IMR-90 (cell line): ENCODE measurements around the gene MACROD1.

Source experiments
- BHLHE40 ChIP-seq: fragments of 150-350 bp; IDR thresholded peaks from 2 replicates; pipeline ENCODE4 v1.6.1; 2016; ENCODE audit warnings: mild to moderate bottlenecking, low read depth, low read length
- CEBPB ChIP-seq: IDR thresholded peaks from 2 replicates; pipeline ENCODE4 v1.6.1; 2012; ENCODE audit warnings: low read depth, low read length, improper control_type of control experiment
- CTCF ChIP-seq: conservative IDR thresholded peaks from 2 replicates; pipeline ENCODE4 v1.5.1; 2012; ENCODE audit warnings: mild to moderate bottlenecking, low read depth, low read length, improper control_type of control experiment
- MXI1 ChIP-seq: IDR thresholded peaks from 2 replicates; pipeline ENCODE4 v1.6.1; 2012; ENCODE audit warnings: low read depth, mild to moderate bottlenecking, low read length, moderate library complexity, borderline replicate concordance
- POLR2A ChIP-seq: IDR thresholded peaks from 2 replicates; pipeline ENCODE4 v1.6.1; 2012; ENCODE audit warnings: mild to moderate bottlenecking, low read depth, low read length
- RAD21 ChIP-seq: IDR thresholded peaks from 2 replicates; pipeline ENCODE4 v1.6.1; 2012; ENCODE audit warnings: low read length, improper control_type of control experiment
- RCOR1 ChIP-seq: IDR thresholded peaks from 2 replicates; pipeline ENCODE4 v1.6.1; 2012; ENCODE audit warnings: mild to moderate bottlenecking, low read length, improper control_type of control experiment; ENCODE audit not compliant: insufficient replicate concordance
- RFX5 ChIP-seq: IDR thresholded peaks from 2 replicates; pipeline ENCODE4 v1.8.0; 2012; ENCODE audit warnings: low read depth, mild to moderate bottlenecking, low read length, moderate library complexity
- SMC3 ChIP-seq: fragments of 150-350 bp; IDR thresholded peaks from 2 replicates; pipeline ENCODE4 v1.6.1; 2016; ENCODE audit warnings: low read depth, mild to moderate bottlenecking, antibody characterized with exemption, low read length, moderate library complexity
- USF2 ChIP-seq: fragments of 150-350 bp; IDR thresholded peaks from 2 replicates; pipeline ENCODE4 v1.6.1; 2017; ENCODE audit warnings: mild to moderate bottlenecking, antibody characterized with exemption, low read length, low read depth

GRCh38 chr11:64011371-64011770 lies 154.5 kb downstream of the MACROD1 start:
- TF ChIP-seq CTCF, result no peak
- no peak for TF ChIP-seq USF2
- no peak for TF ChIP-seq POLR2A
- no peak for TF ChIP-seq RAD21
- no peak for TF ChIP-seq CEBPB
- no peak for TF ChIP-seq RCOR1
- no peak for TF ChIP-seq SMC3
- no peak for TF ChIP-seq BHLHE40
- TF ChIP-seq MXI1, result no peak
- TF ChIP-seq RFX5, result no peak
